HEK293 (cell line): ENCODE results near the gene LCTL.

ENCODE experiments used
- CTCF ChIA-PET: fragments of 350-600 bp; formaldehyde crosslinking; extraction: SDS; loops from one replicate; lab custom pipeline; 2021; ENCODE audit warnings: antibody characterized with exemption; lab: Yijun Ruan, JAX
- POLR2A ChIA-PET: fragments of 300-600 bp; formaldehyde crosslinking; extraction: SDS; loops from one replicate; lab custom pipeline; 2020; ENCODE audit warnings: antibody characterized with exemption, inconsistent platforms; lab: Yijun Ruan, JAX
- H3K27ac ChIP-seq: fragments of 200-500 bp; sonication (Bioruptor generic); 2 replicates; pipeline ENCODE4 v1.5.1; 2014; ENCODE audit warnings: low read depth, low read length, control low read depth, inconsistent platforms; ENCODE audit errors: extremely low read depth
- H3K36me3 ChIP-seq, 2 experiments: fragments of 200-500 bp in 1 of 2; sonication (Bioruptor generic) in 1 of 2; 1 replicate in 1 of 2; 2 replicates in 1 of 2; pipeline ENCODE4 v1.5.1; 2014 to 2017; ENCODE audit warnings: inconsistent platforms in 2 of 2, low read length in 2 of 2; ENCODE audit not compliant: control insufficient read depth in 2 of 2, insufficient read depth in 1 of 2
- H3K4me1 ChIP-seq: fragments of 200-500 bp; sonication (Bioruptor generic); 2 replicates; pipeline ENCODE4 v1.5.1; 2014; ENCODE audit warnings: mild to moderate bottlenecking, low read length, inconsistent platforms; ENCODE audit not compliant: control insufficient read depth, insufficient read depth
- H3K4me3 ChIP-seq: 2 replicates; pipeline ENCODE4 v1.5.1; 2011; ENCODE audit warnings: low read depth, mild to moderate bottlenecking, control low read depth, low read length, moderate library complexity
- H3K9me3 ChIP-seq: fragments of 200-500 bp; sonication (Bioruptor generic); 2 replicates; pipeline ENCODE4 v1.5.1; 2014; ENCODE audit warnings: low read depth, low read length, inconsistent platforms; ENCODE audit not compliant: control insufficient read depth, insufficient read depth
- BCL11B ChIP-seq: fragments of 450-650 bp; formaldehyde crosslinking; IDR thresholded peaks from 2 replicates; pipeline ENCODE4 v1.5.1; 2016; ENCODE audit warnings: low read depth, missing biosample characterization, missing genetic modification characterization
- ELK4 ChIP-seq: IDR thresholded peaks from 2 replicates; pipeline ENCODE4 v1.6.1; 2011; ENCODE audit warnings: mild to moderate bottlenecking, low read depth, low read length, borderline replicate concordance
- KLF10 ChIP-seq: fragments of 450-650 bp; IDR thresholded peaks from 2 replicates; pipeline ENCODE4 v1.5.1; 2018; ENCODE audit warnings: missing biosample characterization, mild to moderate bottlenecking, missing genetic modification characterization
- SCRT2 ChIP-seq: fragments of 450-650 bp; formaldehyde crosslinking; IDR thresholded peaks from 2 replicates; pipeline ENCODE4 v1.5.1; 2016; ENCODE audit warnings: missing biosample characterization, missing genetic modification characterization
- YY2 ChIP-seq: fragments of 450-650 bp; formaldehyde crosslinking; IDR thresholded peaks from 2 replicates; pipeline ENCODE4 v1.5.1; 2016; ENCODE audit warnings: missing biosample characterization, missing genetic modification characterization
- ZBTB20 ChIP-seq: fragments of 450-650 bp; formaldehyde crosslinking; IDR thresholded peaks from 2 replicates; pipeline ENCODE4 v1.5.1; 2016; ENCODE audit warnings: missing biosample characterization, missing genetic modification characterization
- ZNF211 ChIP-seq: fragments of 450-650 bp; formaldehyde crosslinking; IDR thresholded peaks from 2 replicates; pipeline ENCODE4 v1.5.1; 2016; ENCODE audit warnings: low read depth, missing biosample characterization, missing genetic modification characterization
- ZNF292 ChIP-seq: fragments of 450-650 bp; formaldehyde crosslinking; IDR thresholded peaks from 2 replicates; pipeline ENCODE4 v1.5.1; 2016; ENCODE audit warnings: low read depth, missing biosample characterization, missing genetic modification characterization, borderline replicate concordance
- ZNF311 ChIP-seq: fragments of 450-650 bp; formaldehyde crosslinking; IDR thresholded peaks from 2 replicates; pipeline ENCODE4 v1.5.1; 2017; ENCODE audit warnings: missing biosample characterization, missing genetic modification characterization, borderline replicate concordance
- ZNF366 ChIP-seq: fragments of 450-650 bp; formaldehyde crosslinking; conservative IDR thresholded peaks from 2 replicates; pipeline ENCODE4 v1.5.1; 2016; ENCODE audit warnings: missing biosample characterization, missing genetic modification characterization
- ZNF529 ChIP-seq: fragments of 450-650 bp; formaldehyde crosslinking; IDR thresholded peaks from 2 replicates; pipeline ENCODE4 v1.5.1; 2017; ENCODE audit warnings: missing genetic modification characterization, missing biosample characterization; ENCODE audit not compliant: insufficient replicate concordance
- ZNF561 ChIP-seq: fragments of 450-650 bp; IDR thresholded peaks from 2 replicates; pipeline ENCODE4 v1.5.1; 2018; ENCODE audit warnings: missing biosample characterization, missing genetic modification characterization, borderline replicate concordance
- ZNF585B ChIP-seq: fragments of 450-650 bp; formaldehyde crosslinking; IDR thresholded peaks from 2 replicates; pipeline ENCODE4 v1.5.1; 2016; ENCODE audit warnings: missing biosample characterization, missing genetic modification characterization
- ZNF654 ChIP-seq: fragments of 450-650 bp; formaldehyde crosslinking; IDR thresholded peaks from 2 replicates; pipeline ENCODE4 v1.5.1; 2016; ENCODE audit warnings: low read depth, missing biosample characterization, missing genetic modification characterization
- ZNF664 ChIP-seq: fragments of 450-650 bp; formaldehyde crosslinking; IDR thresholded peaks from 2 replicates; pipeline ENCODE4 v1.5.1; 2016; ENCODE audit warnings: missing biosample characterization, missing genetic modification characterization
- ZNF791 ChIP-seq: fragments of 450-650 bp; formaldehyde crosslinking; IDR thresholded peaks from 2 replicates; pipeline ENCODE4 v1.5.1; 2016; ENCODE audit warnings: missing biosample characterization, missing genetic modification characterization
- ZNF837 ChIP-seq: fragments of 450-650 bp; formaldehyde crosslinking; IDR thresholded peaks from 2 replicates; pipeline ENCODE4 v1.5.1; 2016; ENCODE audit warnings: missing biosample characterization, missing genetic modification characterization
- ZSCAN16 ChIP-seq: fragments of 450-650 bp; formaldehyde crosslinking; IDR thresholded peaks from 2 replicates; pipeline ENCODE4 v1.5.1; 2016; ENCODE audit warnings: missing biosample characterization, missing genetic modification characterization
- TF ChIP-seq, protein P1 (sequence below): fragments of 450-650 bp; formaldehyde crosslinking; IDR thresholded peaks from 2 replicates; pipeline ENCODE4 v1.5.1; 2016; ENCODE audit warnings: missing biosample characterization, missing genetic modification characterization
- TF ChIP-seq, protein P2 (sequence below): sonication (generic); formaldehyde crosslinking; IDR thresholded peaks from 2 replicates; pipeline ENCODE4 v1.8.1; 2022; ENCODE audit warnings: mild to moderate bottlenecking, moderate library complexity, missing genetic modification reagents
- TF ChIP-seq, protein P3 (sequence below): fragments of 450-650 bp; formaldehyde crosslinking; IDR thresholded peaks from 2 replicates; pipeline ENCODE4 v1.5.1; 2016; ENCODE audit warnings: missing biosample characterization, missing genetic modification characterization
- TF ChIP-seq, protein P4 (sequence below): fragments of 450-650 bp; formaldehyde crosslinking; IDR thresholded peaks from 2 replicates; pipeline ENCODE4 v1.5.1; 2016; ENCODE audit warnings: missing biosample characterization, missing genetic modification characterization

LCTL gene

DNA sequence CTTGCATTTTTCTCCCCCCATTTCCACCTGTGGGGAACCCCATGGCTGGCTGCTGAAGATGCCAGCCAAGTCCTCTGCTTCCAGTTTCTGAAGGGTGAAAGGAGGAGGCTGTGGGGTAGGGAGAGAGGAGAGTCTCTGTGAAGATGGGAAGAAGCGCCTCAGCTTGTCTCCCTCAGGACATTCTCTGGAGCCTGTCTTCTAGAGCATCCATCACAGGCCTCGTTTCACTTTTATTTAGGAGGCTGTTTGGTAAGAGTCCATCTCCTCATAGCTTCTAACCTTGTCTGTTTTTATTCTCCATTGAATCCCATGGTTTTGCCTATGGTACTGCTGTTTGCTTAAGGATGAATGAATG is 8.8 kb upstream of the LCTL start (continued):
- TF ChIP-seq ELK4 (no peak), ZSCAN16 (tag by site-specific recombination) (no peak), ZNF664 (tag by site-specific recombination) (no peak), ZNF561 (tag by site-specific recombination) (no peak)

DNA sequence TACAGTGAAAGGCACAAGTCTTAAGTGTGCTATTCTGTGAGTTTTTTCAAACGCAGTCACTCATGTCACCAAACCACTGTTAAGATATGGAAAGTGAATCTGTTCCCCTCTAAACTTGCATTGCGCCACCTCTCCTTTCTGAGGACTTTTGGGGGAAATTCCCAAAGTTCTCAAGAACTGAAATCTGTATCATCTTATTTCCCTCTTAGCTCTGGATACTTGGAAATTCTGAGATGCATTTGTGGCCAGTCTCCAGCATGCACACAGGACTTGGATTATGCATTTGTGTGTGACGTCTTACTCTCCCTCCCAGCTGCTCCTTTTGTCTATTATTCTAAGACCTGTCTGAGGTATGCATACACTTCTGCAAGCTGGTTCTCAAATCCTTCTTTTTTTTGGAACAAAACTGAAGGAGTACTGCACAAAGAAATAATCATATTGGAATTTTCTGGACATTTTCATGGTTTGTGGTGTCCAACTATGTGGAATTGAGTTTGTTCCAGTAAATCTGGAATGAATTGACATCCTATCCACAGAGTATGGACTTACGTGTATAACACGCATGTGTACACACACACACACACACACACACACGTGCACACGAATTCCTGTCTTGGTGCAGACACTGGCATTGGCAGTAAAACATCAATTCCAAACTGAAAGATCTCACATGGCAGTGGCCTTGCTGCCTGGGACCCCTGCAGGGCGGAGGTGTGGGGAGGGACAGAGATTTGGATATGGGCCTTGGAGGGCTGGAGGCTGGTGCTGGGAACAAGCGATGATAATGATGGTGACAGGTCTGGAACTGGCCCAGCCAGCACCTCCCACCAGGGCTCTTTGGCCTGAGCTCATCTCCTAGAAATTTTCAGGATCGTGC is 8.2 kb upstream of the LCTL start:
- no peaks in the 10 kb centered on the region for H3K9me3 ChIP-seq
- no peaks in the 10 kb centered on the region for H3K4me1 ChIP-seq
- H3K27ac ChIP-seq: no peak overlapping the region
- POLR2A ChIA-PET: interaction anchor here (0.6 kb wide), 1 partner anchor 704 kb away, joined by 4 read pairs; no protein-coding TSS in a partner anchor
- TF ChIP-seq ZNF211 (tag by site-specific recombination): no peak
- TF ChIP-seq, protein P1, sequence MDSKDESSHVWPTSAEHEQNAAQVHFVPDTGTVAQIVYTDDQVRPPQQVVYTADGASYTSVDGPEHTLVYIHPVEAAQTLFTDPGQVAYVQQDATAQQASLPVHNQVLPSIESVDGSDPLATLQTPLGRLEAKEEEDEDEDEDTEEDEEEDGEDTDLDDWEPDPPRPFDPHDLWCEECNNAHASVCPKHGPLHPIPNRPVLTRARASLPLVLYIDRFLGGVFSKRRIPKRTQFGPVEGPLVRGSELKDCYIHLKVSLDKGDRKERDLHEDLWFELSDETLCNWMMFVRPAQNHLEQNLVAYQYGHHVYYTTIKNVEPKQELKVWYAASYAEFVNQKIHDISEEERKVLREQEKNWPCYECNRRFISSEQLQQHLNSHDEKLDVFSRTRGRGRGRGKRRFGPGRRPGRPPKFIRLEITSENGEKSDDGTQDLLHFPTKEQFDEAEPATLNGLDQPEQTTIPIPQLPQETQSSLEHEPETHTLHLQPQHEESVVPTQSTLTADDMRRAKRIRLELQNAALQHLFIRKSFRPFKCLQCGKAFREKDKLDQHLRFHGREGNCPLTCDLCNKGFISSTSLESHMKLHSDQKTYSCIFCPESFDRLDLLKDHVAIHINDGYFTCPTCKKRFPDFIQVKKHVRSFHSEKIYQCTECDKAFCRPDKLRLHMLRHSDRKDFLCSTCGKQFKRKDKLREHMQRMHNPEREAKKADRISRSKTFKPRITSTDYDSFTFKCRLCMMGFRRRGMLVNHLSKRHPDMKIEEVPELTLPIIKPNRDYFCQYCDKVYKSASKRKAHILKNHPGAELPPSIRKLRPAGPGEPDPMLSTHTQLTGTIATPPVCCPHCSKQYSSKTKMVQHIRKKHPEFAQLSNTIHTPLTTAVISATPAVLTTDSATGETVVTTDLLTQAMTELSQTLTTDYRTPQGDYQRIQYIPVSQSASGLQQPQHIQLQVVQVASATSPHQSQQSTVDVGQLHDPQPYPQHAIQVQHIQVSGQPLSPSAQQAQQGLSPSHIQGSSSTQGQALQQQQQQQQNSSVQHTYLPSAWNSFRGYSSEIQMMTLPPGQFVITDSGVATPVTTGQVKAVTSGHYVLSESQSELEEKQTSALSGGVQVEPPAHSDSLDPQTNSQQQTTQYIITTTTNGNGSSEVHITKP (tag by site-specific recombination): peak; percentile 64
- no peak overlapping the region for H3K4me3 ChIP-seq
- no peaks in the 10 kb centered on the region for H3K36me3 ChIP-seq
- CTCF ChIA-PET: interaction anchor here (0.6 to 1.4 kb wide), 3 partner anchors 7 to 1782 kb away, joined by 3 to 8 read pairs (median 7); no protein-coding TSS in a partner anchor

DNA sequence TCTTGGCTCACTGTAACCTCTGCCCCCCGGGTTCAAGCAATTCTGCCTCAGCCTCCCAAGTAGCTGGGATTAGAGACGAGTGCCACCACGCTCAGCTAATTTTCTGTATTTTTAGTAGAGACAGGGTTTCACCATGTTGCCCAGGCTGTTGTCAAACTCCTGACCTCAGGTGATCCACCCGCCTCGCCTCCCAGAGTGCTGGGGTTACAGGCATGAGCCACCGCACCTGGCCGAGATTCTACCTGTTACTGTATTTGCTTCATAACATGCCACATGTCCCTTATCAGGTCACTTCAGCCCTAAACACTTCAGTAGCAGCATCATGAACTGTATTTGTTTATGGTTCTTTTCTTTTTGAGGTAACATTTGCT is 7.5 kb upstream of the LCTL start:
- TF ChIP-seq SCRT2 (no peak), YY2 (tag by site-specific recombination) (no peak), ZNF791 (tag by site-specific recombination) (no peak), ZNF292 (tag by site-specific recombination) (no peak), ZNF585B (tag by site-specific recombination) (no peak), KLF10 (no peak), BCL11B (no peak), ZBTB20 (no peak), ZNF366 (tag by site-specific recombination) (no peak), ZNF654 (tag by site-specific recombination) (no peak), ZNF529 (tag by site-specific recombination) (no peak), ZNF837 (no peak), ZNF311 (tag by site-specific recombination) (no peak)
- TF ChIP-seq, protein P2, sequence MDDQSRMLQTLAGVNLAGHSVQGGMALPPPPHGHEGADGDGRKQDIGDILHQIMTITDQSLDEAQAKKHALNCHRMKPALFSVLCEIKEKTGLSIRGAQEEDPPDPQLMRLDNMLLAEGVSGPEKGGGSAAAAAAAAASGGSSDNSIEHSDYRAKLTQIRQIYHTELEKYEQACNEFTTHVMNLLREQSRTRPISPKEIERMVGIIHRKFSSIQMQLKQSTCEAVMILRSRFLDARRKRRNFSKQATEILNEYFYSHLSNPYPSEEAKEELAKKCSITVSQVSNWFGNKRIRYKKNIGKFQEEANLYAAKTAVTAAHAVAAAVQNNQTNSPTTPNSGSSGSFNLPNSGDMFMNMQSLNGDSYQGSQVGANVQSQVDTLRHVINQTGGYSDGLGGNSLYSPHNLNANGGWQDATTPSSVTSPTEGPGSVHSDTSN (CRISPR knock-in tag): no peak
- TF ChIP-seq, protein P3, sequence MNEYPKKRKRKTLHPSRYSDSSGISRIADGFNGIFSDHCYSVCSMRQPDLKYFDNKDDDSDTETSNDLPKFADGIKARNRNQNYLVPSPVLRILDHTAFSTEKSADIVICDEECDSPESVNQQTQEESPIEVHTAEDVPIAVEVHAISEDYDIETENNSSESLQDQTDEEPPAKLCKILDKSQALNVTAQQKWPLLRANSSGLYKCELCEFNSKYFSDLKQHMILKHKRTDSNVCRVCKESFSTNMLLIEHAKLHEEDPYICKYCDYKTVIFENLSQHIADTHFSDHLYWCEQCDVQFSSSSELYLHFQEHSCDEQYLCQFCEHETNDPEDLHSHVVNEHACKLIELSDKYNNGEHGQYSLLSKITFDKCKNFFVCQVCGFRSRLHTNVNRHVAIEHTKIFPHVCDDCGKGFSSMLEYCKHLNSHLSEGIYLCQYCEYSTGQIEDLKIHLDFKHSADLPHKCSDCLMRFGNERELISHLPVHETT: no peak
- TF ChIP-seq, protein P4, sequence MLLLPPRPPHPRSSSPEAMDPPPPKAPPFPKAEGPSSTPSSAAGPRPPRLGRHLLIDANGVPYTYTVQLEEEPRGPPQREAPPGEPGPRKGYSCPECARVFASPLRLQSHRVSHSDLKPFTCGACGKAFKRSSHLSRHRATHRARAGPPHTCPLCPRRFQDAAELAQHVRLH (tag by site-specific recombination): no peak
- TF ChIP-seq, all 188 proteins: peak for 0
- Histone ChIP-seq H3K27ac (no peak overlapping the region), H3K4me1 (no peaks in the 10 kb centered on the region), H3K36me3 (no peaks in the 10 kb centered on the region), H3K4me3 (no peak overlapping the region), H3K9me3 (no peaks in the 10 kb centered on the region)
- ChIA-PET POLR2A (no interaction called here), CTCF (interaction anchor here (0.6 to 1.0 kb wide), 2 partner anchors 25 to 1783 kb away, joined by 3 read pairs; no protein-coding TSS in a partner anchor)
